SK-N-SH treated with all-trans-retinoic acid at 6 μM for 48 hours (cell line): ENCODE measurements around the gene CCL18.
"Not testable (repeated sequence)": the region's sequence is repeated elsewhere in the genome, so short reads cannot be mapped to it uniquely, and the experiment has no call there.

Source experiments
- ATAC-seq: fragments of 200-7000 bp; cut with Tn5 transposase; 3 replicates; pipeline ENCODE4 v1.9.1; 2020; ENCODE audit warnings: mild to moderate bottlenecking, moderate library complexity
- BACH2 ChIP-seq: fragments of 250-450 bp; sonication (Bioruptor Pico); IDR thresholded peaks from 2 replicates; pipeline ENCODE4 v1.9.0; 2021; ENCODE audit warnings: mild to moderate bottlenecking, borderline replicate concordance
- CSDC2 ChIP-seq: fragments of 250-450 bp; sonication (Bioruptor Pico); IDR thresholded peaks from 2 replicates; pipeline ENCODE4 v1.5.0; 2020; ENCODE audit warnings: mild to moderate bottlenecking, moderate library complexity
- ESRRG ChIP-seq: fragments of 250-450 bp; sonication (Bioruptor Pico); IDR thresholded peaks from 2 replicates; pipeline ENCODE4 v1.6.1; 2021; ENCODE audit warnings: mild to moderate bottlenecking
- OSR1 ChIP-seq: fragments of 250-450 bp; sonication (Bioruptor Pico); IDR thresholded peaks from 2 replicates; pipeline ENCODE4 v1.8.0; 2022; ENCODE audit warnings: moderate library complexity, mild to moderate bottlenecking, inconsistent platforms
- PPARA ChIP-seq: fragments of 250-450 bp; sonication (Bioruptor Pico); IDR thresholded peaks from 2 replicates; pipeline ENCODE4 v1.5.0; 2020; ENCODE audit warnings: mild to moderate bottlenecking, borderline replicate concordance
- RARB ChIP-seq: fragments of 250-450 bp; sonication (Bioruptor Pico); IDR thresholded peaks from 2 replicates; pipeline ENCODE4 v1.8.0; 2021; ENCODE audit warnings: mild to moderate bottlenecking, moderate library complexity
- SNAI2 ChIP-seq: fragments of 250-450 bp; sonication (Bioruptor Pico); IDR thresholded peaks from 2 replicates; pipeline ENCODE4 v1.5.0; 2020; ENCODE audit warnings: mild to moderate bottlenecking, moderate library complexity
- TCF4 ChIP-seq: fragments of 250-450 bp; sonication (Bioruptor Pico); IDR thresholded peaks from 2 replicates; pipeline ENCODE4 v1.8.0; 2021; ENCODE audit warnings: mild to moderate bottlenecking, moderate library complexity, borderline replicate concordance
- TOX ChIP-seq: fragments of 250-450 bp; sonication (Bioruptor Pico); IDR thresholded peaks from 2 replicates; pipeline ENCODE4 v1.8.0; 2021; ENCODE audit warnings: mild to moderate bottlenecking, moderate library complexity, borderline replicate concordance
- ZC3H10 ChIP-seq: fragments of 250-450 bp; sonication (Bioruptor Pico); IDR thresholded peaks from 2 replicates; pipeline ENCODE4 v1.5.1; 2021; ENCODE audit warnings: mild to moderate bottlenecking, moderate library complexity
- ZFP3 ChIP-seq: fragments of 250-450 bp; sonication (Bioruptor Pico); IDR thresholded peaks from 2 replicates; pipeline ENCODE4 v1.5.0; 2020; ENCODE audit warnings: mild to moderate bottlenecking, moderate library complexity
- ZFP30 ChIP-seq: fragments of 450-650 bp; formaldehyde crosslinking; IDR thresholded peaks from 2 replicates; pipeline ENCODE4 v1.5.0; 2022; ENCODE audit warnings: mild to moderate bottlenecking, moderate library complexity
- ZNF565 ChIP-seq: fragments of 450-650 bp; formaldehyde crosslinking; conservative IDR thresholded peaks from 2 replicates; pipeline ENCODE4 v1.5.0; 2020; ENCODE audit warnings: low read depth, mild to moderate bottlenecking, moderate library complexity
- ZNF70 ChIP-seq: fragments of 450-650 bp; formaldehyde crosslinking; IDR thresholded peaks from 2 replicates; pipeline ENCODE4 v1.5.0; 2020; ENCODE audit warnings: mild to moderate bottlenecking, moderate library complexity
- ZNF8 ChIP-seq: fragments of 450-650 bp; formaldehyde crosslinking; IDR thresholded peaks from 2 replicates; pipeline ENCODE4 v1.5.0; 2020; ENCODE audit warnings: mild to moderate bottlenecking, moderate library complexity
- TF ChIP-seq, protein P1 (sequence below): fragments of 250-450 bp; sonication (Bioruptor Pico); IDR thresholded peaks from 2 replicates; pipeline ENCODE4 v1.5.1; 2021; ENCODE audit warnings: mild to moderate bottlenecking, moderate library complexity
- TF ChIP-seq, protein P2 (sequence below): fragments of 250-450 bp; sonication (Bioruptor Pico); IDR thresholded peaks from 2 replicates; pipeline ENCODE4 v1.8.0; 2020; ENCODE audit warnings: mild to moderate bottlenecking, moderate library complexity, borderline replicate concordance
- TF ChIP-seq, protein P3 (sequence below): fragments of 250-450 bp; sonication (Bioruptor Pico); IDR thresholded peaks from 2 replicates; pipeline ENCODE4 v1.5.1; 2020; ENCODE audit warnings: low read depth, mild to moderate bottlenecking, moderate library complexity
- TF ChIP-seq, protein P4 (sequence below): fragments of 250-450 bp; sonication (Bioruptor Pico); IDR thresholded peaks from 2 replicates; pipeline ENCODE4 v1.5.0; 2020; ENCODE audit warnings: mild to moderate bottlenecking, moderate library complexity

Gene CCL18

DNA sequence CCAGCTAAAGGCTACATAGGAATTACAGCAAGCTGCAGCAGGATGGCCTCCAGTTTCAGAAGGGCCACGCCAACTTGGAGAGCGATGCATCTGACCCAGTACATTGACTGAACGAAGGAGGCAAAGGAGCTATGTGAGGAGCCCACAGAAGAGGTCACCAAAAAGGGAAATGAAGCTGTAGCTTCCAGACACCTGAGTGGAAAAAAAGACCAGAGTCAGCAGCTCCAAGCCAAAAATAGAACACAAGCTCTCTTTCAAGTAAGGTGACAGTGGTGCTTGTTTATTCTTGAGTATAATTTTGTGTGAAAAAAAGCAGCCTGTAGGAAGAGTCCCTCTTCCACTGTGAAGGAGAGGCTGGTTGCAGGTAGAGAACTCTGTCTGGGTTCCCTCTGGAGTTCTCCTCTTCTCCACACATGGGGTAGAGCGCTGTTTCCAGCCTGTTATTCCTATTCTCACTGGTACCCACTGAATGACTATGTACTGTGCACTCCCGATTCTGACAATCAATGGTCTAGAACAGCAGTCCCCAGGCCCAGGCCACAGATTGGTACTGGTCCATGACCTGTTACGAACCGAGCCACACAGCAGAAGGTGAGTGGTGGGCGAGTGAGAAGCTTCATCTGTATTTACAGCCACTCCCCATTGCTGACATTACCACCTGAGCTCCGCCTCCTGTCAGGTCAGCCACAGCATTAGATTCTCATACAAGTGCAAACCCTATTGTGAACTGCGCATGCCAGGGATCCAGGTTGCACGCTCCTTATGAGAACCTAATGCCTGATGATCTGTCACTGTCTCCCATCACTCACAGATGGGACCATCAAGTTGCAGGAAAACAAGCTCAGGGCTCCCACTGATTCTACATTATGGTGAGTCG, 54.6 kb downstream of the CCL18 start:
- no peak for ATAC-seq
- TF ChIP-seq ZNF70 (CRISPR knock-in tag): no peak
- TF ChIP-seq, protein P1, sequence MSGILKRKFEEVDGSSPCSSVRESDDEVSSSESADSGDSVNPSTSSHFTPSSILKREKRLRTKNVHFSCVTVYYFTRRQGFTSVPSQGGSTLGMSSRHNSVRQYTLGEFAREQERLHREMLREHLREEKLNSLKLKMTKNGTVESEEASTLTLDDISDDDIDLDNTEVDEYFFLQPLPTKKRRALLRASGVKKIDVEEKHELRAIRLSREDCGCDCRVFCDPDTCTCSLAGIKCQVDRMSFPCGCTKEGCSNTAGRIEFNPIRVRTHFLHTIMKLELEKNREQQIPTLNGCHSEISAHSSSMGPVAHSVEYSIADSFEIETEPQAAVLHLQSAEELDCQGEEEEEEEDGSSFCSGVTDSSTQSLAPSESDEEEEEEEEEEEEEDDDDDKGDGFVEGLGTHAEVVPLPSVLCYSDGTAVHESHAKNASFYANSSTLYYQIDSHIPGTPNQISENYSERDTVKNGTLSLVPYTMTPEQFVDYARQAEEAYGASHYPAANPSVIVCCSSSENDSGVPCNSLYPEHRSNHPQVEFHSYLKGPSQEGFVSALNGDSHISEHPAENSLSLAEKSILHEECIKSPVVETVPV (CRISPR knock-in tag): no peak
- no peak for TF ChIP-seq BACH2
- no peak for TF ChIP-seq ZNF565 (CRISPR knock-in tag)
- TF ChIP-seq PPARA: no peak
- TF ChIP-seq ZFP3 (CRISPR knock-in tag): no peak
- TF ChIP-seq CSDC2 (CRISPR knock-in tag): no peak
- no peak for TF ChIP-seq TOX

DNA sequence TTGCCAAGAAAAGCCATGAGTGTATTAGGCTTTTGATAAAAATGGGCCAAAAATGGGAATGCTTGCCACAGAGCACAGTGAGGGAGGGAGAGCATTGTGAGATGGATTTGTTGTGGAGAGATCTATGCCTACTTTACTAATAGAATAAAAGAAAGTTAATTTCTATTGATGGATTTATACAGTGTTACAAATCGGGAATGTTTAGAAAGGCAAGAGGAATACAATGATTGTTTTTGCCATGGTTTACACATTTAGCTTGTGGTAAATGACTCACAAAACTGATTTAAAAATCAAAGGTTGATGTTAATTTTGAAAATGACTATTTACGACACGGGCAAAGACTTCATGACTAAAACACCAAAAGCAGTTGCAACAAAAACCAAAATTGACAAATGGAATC, 56.1 kb downstream of the CCL18 start:
- no peak for ATAC-seq
- TF ChIP-seq TOX: no peak
- TF ChIP-seq, protein P2, sequence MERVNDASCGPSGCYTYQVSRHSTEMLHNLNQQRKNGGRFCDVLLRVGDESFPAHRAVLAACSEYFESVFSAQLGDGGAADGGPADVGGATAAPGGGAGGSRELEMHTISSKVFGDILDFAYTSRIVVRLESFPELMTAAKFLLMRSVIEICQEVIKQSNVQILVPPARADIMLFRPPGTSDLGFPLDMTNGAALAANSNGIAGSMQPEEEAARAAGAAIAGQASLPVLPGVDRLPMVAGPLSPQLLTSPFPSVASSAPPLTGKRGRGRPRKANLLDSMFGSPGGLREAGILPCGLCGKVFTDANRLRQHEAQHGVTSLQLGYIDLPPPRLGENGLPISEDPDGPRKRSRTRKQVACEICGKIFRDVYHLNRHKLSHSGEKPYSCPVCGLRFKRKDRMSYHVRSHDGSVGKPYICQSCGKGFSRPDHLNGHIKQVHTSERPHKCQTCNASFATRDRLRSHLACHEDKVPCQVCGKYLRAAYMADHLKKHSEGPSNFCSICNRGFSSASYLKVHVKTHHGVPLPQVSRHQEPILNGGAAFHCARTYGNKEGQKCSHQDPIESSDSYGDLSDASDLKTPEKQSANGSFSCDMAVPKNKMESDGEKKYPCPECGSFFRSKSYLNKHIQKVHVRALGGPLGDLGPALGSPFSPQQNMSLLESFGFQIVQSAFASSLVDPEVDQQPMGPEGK (CRISPR knock-in tag): no peak
- TF ChIP-seq ZFP3 (CRISPR knock-in tag): no peak
- TF ChIP-seq ZNF565 (CRISPR knock-in tag): no peak
- TF ChIP-seq ZFP30: no peak
- TF ChIP-seq ZNF8: no peak
- TF ChIP-seq, protein P3, sequence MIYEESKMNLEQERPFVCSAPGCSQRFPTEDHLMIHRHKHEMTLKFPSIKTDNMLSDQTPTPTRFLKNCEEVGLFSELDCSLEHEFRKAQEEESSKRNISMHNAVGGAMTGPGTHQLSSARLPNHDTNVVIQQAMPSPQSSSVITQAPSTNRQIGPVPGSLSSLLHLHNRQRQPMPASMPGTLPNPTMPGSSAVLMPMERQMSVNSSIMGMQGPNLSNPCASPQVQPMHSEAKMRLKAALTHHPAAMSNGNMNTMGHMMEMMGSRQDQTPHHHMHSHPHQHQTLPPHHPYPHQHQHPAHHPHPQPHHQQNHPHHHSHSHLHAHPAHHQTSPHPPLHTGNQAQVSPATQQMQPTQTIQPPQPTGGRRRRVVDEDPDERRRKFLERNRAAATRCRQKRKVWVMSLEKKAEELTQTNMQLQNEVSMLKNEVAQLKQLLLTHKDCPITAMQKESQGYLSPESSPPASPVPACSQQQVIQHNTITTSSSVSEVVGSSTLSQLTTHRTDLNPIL (CRISPR knock-in tag): no peak
- TF ChIP-seq BACH2: no peak
- TF ChIP-seq OSR1 (CRISPR knock-in tag): no peak
- no peak for TF ChIP-seq CSDC2 (CRISPR knock-in tag)
- no peak for TF ChIP-seq SNAI2 (CRISPR knock-in tag)
- no peak for TF ChIP-seq ZNF70 (CRISPR knock-in tag)
- TF ChIP-seq PPARA: no peak
- no peak for TF ChIP-seq TCF4 (CRISPR knock-in tag)
- TF ChIP-seq ZC3H10 (CRISPR knock-in tag): no peak
- TF ChIP-seq, protein P4, sequence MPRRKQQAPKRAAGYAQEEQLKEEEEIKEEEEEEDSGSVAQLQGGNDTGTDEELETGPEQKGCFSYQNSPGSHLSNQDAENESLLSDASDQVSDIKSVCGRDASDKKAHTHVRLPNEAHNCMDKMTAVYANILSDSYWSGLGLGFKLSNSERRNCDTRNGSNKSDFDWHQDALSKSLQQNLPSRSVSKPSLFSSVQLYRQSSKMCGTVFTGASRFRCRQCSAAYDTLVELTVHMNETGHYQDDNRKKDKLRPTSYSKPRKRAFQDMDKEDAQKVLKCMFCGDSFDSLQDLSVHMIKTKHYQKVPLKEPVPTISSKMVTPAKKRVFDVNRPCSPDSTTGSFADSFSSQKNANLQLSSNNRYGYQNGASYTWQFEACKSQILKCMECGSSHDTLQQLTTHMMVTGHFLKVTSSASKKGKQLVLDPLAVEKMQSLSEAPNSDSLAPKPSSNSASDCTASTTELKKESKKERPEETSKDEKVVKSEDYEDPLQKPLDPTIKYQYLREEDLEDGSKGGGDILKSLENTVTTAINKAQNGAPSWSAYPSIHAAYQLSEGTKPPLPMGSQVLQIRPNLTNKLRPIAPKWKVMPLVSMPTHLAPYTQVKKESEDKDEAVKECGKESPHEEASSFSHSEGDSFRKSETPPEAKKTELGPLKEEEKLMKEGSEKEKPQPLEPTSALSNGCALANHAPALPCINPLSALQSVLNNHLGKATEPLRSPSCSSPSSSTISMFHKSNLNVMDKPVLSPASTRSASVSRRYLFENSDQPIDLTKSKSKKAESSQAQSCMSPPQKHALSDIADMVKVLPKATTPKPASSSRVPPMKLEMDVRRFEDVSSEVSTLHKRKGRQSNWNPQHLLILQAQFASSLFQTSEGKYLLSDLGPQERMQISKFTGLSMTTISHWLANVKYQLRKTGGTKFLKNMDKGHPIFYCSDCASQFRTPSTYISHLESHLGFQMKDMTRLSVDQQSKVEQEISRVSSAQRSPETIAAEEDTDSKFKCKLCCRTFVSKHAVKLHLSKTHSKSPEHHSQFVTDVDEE (CRISPR knock-in tag): no peak
- TF ChIP-seq ESRRG (CRISPR knock-in tag): no peak
- TF ChIP-seq RARB: no peak

DNA sequence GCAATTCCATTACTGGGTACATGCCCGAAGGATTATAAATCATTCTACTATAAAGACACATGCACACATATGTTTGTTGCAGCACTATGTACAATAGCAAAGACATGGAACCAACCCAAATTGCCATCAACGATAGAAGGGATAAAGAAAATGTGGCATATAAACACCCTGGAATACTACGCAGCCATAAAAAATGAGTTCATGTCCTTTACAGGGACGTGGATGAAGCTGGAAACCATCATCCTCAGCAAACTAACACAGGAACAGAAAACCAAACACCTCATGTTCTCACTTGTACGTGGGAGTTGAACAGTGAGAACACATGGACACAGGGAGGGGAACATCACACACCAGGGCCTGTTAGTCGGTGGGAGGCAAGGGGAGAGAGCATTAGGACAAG, 57.0 kb downstream of the CCL18 start:
- ATAC-seq: not testable (repeated sequence)
